GM21515 (cell line): Measurements from ENCODE around the gene ZDHHC8.

Experiments used
- ATAC-seq: cut with Tn5 transposase; IDR thresholded peaks from one replicate; pipeline ENCODE4 v1.9.1; 2021; ENCODE audit not compliant: unreplicated experiment

Gene ZDHHC8

GRCh38 chr22:20095521-20095920 lies 36.1 kb upstream of the ZDHHC8 start:
- no peak for ATAC-seq

- ATAC-seq, result no peak
Observed at GRCh38 chr22:20096574-20097420, 34.8 kb upstream of the ZDHHC8 start.

- ATAC-seq, result no peak
Observed at GRCh38 chr22:20099099-20099711, 32.4 kb upstream of the ZDHHC8 start.

- ATAC-seq, result no peak
Observed at GRCh38 chr22:20101638-20102037, 30.0 kb upstream of the ZDHHC8 start.

- no peak for ATAC-seq
Observed at GRCh38 chr22:20102203-20102780, 29.3 kb upstream of the ZDHHC8 start.

GRCh38 chr22:20105456-20106204 lies 26.0 kb upstream of the ZDHHC8 start:
- ATAC-seq, result no peak

GRCh38 chr22:20106205-20106848 lies 25.3 kb upstream of the ZDHHC8 start:
- ATAC-seq, result no peak

- no peak for ATAC-seq
Observed at GRCh38 chr22:20106849-20107237, 24.8 kb upstream of the ZDHHC8 start.

- ATAC-seq, result no peak
Observed at GRCh38 chr22:20107471-20107901, 24.1 kb upstream of the ZDHHC8 start.

GRCh38 chr22:20107951-20108756 lies 23.4 kb upstream of the ZDHHC8 start:
- ATAC-seq, result no peak

GRCh38 chr22:20108757-20109230 lies 22.8 kb upstream of the ZDHHC8 start:
- ATAC-seq, result no peak

GRCh38 chr22:20109411-20110358 lies 21.9 kb upstream of the ZDHHC8 start:
- no peak for ATAC-seq

GRCh38 chr22:20110359-20110985 lies 21.1 kb upstream of the ZDHHC8 start:
- ATAC-seq, result no peak

- ATAC-seq, result no peak
Observed at GRCh38 chr22:20111045-20111688, 20.4 kb upstream of the ZDHHC8 start.

- ATAC-seq, result no peak
Observed at GRCh38 chr22:20111689-20112622, 19.6 kb upstream of the ZDHHC8 start.

GRCh38 chr22:20112623-20113511 lies 18.7 kb upstream of the ZDHHC8 start:
- no peak for ATAC-seq
